SK-N-SH (cell line): ENCODE results near the gene TRIP13. TPM values are rescaled to one million over a fixed set of nuclear protein-coding genes. Genes with fewer than 3 reads are reported as not detected.

Experiments used
- CTCF ChIA-PET: fragments of 300-600, 350-600 bp; formaldehyde crosslinking; extraction: SDS; loops from one replicate; lab custom pipeline; 2021; lab: Yijun Ruan, JAX
- POLR2A ChIA-PET: fragments of 350-600 bp; sonication (Branson Sonifier 250); formaldehyde crosslinking; extraction: SDS; loops from one replicate; lab custom pipeline; 2020; ENCODE audit warnings: antibody characterized with exemption, inconsistent platforms; lab: Yijun Ruan, JAX
- DNase-seq: peaks from one replicate; pipeline ENCODE4 v3.0.0; 2012
- H2AFZ ChIP-seq: fragments of 200-600 bp; sonication (generic); 2 replicates; pipeline ENCODE4 v1.8.1; 2016; ENCODE audit warnings: antibody characterized with exemption, mild to moderate bottlenecking, low read depth
- H3F3A ChIP-seq: fragments of 200-600 bp; sonication (generic); replicated peaks from 2 replicates; pipeline ENCODE3; 2016; ENCODE audit warnings: antibody characterized with exemption, mild to moderate bottlenecking; ENCODE audit not compliant: insufficient read depth
- H3K27ac ChIP-seq, 2 experiments: fragments of 200-500 bp in 1 of 2; fragments of 200-600 bp in 1 of 2; sonication (Bioruptor generic) in 1 of 2; sonication (generic), shearing (Covaris generic) in 1 of 2; 2 replicates each; pipeline versions ENCODE4 v1.5.1 to v1.6.1; 2014 to 2016; ENCODE audit warnings: low read depth in 2 of 2, inconsistent platforms in 1 of 2, low read length in 1 of 2, mild to moderate bottlenecking in 1 of 2, mixed read lengths in 1 of 2
- H3K27me3 ChIP-seq: fragments of 200-600 bp; sonication (generic), shearing (Covaris generic); 2 replicates; pipeline ENCODE4 v1.6.1; 2016; ENCODE audit warnings: mixed run types; ENCODE audit not compliant: insufficient read depth
- H3K36me3 ChIP-seq, 2 experiments: fragments of 200-500 bp in 1 of 2; fragments of 200-600 bp in 1 of 2; sonication (Bioruptor generic) in 1 of 2; sonication (generic) in 1 of 2; replicated peaks in 1 of 2; 2 replicates each; pipeline versions ENCODE3 to v1.5.1; 2014 to 2016; ENCODE audit warnings: low read length in 1 of 2, mild to moderate bottlenecking in 1 of 2; ENCODE audit not compliant: insufficient read depth in 2 of 2, control insufficient read depth in 1 of 2
- H3K4me1 ChIP-seq, 2 experiments: fragments of 200-500 bp in 1 of 2; fragments of 200-600 bp in 1 of 2; sonication (Bioruptor generic) in 1 of 2; sonication (generic), shearing (Covaris generic) in 1 of 2; 2 replicates each; pipeline versions ENCODE4 v1.5.1 to v1.6.1; 2014 to 2016; ENCODE audit warnings: low read depth in 1 of 2, low read length in 1 of 2, mixed run types in 1 of 2; ENCODE audit not compliant: insufficient read depth in 2 of 2, control insufficient read depth in 1 of 2
- H3K4me2 ChIP-seq: fragments of 200-600 bp; sonication (generic), shearing (Covaris generic); 2 replicates; pipeline ENCODE4 v1.6.1; 2017; ENCODE audit warnings: mixed run types
- H3K4me3 ChIP-seq, 2 experiments: fragments of 200-500 bp in 1 of 2; fragments of 200-600 bp in 1 of 2; sonication (Bioruptor generic) in 1 of 2; sonication (generic), shearing (Covaris generic) in 1 of 2; 2 replicates each; pipeline versions ENCODE4 v1.5.1 to v1.8.1; 2014 to 2016; ENCODE audit warnings: low read depth in 2 of 2, inconsistent platforms in 1 of 2, low read length in 1 of 2, mild to moderate bottlenecking in 1 of 2, mixed read lengths in 1 of 2, moderate library complexity in 1 of 2
- H3K79me2 ChIP-seq: fragments of 200-600 bp; sonication (generic); 2 replicates; pipeline ENCODE4 v1.8.1; 2017; ENCODE audit warnings: mild to moderate bottlenecking; ENCODE audit not compliant: insufficient read depth
- H3K9ac ChIP-seq: fragments of 200-600 bp; sonication (generic); 2 replicates; pipeline ENCODE4 v1.6.1; 2017; ENCODE audit warnings: mixed run types
- H3K9me2 ChIP-seq: fragments of 200-600 bp; sonication (generic); 2 replicates; pipeline ENCODE4 v1.6.1; 2017; ENCODE audit warnings: mixed run types
- H3K9me3 ChIP-seq: fragments of 200-600 bp; sonication (generic); 2 replicates; pipeline ENCODE4 v1.6.1; 2017; ENCODE audit warnings: mixed run types, mild to moderate bottlenecking, moderate library complexity
- H4K20me1 ChIP-seq: fragments of 200-600 bp; sonication (generic); 2 replicates; pipeline ENCODE4 v1.6.1; 2017; ENCODE audit warnings: mild to moderate bottlenecking, mixed run types; ENCODE audit not compliant: insufficient read depth
- EP300 ChIP-seq, 2 experiments: IDR thresholded peaks; 2 replicates each; pipeline versions ENCODE4 v1.4.0 to v1.6.1; 2012; ENCODE audit warnings: borderline replicate concordance in 1 of 2, low read depth in 1 of 2, low read length in 1 of 2
- MAX ChIP-seq: IDR thresholded peaks from 2 replicates; pipeline ENCODE4 v1.4.0; 2012; ENCODE audit warnings: low read depth
- REST ChIP-seq: IDR thresholded peaks from 2 replicates; pipeline ENCODE4 v1.6.1; 2012; ENCODE audit warnings: mild to moderate bottlenecking, low read depth, low read length, moderate library complexity
- USF2 ChIP-seq: fragments of 150-350 bp; IDR thresholded peaks from 2 replicates; pipeline ENCODE4 v1.6.1; 2017; ENCODE audit warnings: antibody characterized with exemption, low read length, low read depth, borderline replicate concordance
- ZBTB33 ChIP-seq: IDR thresholded peaks from 2 replicates; pipeline ENCODE4 v1.4.0; 2012; ENCODE audit warnings: low read depth, borderline replicate concordance
- WGBS: methylation state at CpG from one replicate; pipeline ENCODE4 v1.1.6; 2017; ENCODE audit warnings: low lambda C conversion rate; 5-methylcytosine and 5-hydroxymethylcytosine counted together
- polyA plus RNA-seq, 3 experiments: library from polyadenylated mRNA; depleted of rRNA; stranded (reverse); fragments of >200 nt; gene quantifications; 2 replicates each; pipeline ENCODE4 v1.2.3, GENCODE V29; 2012
- TF ChIP-seq, protein P1 (sequence below): fragments of 200-600 bp; sonication (generic); IDR thresholded peaks from 2 replicates; pipeline ENCODE4 v1.6.1; 2017; ENCODE audit warnings: antibody characterized with exemption, mild to moderate bottlenecking, moderate library complexity

The TRIP13 gene
- polyA plus RNA-seq, 1 of the 3 experiments (the other 2 are of a cell fraction) = 24.1 TPM

DNA sequence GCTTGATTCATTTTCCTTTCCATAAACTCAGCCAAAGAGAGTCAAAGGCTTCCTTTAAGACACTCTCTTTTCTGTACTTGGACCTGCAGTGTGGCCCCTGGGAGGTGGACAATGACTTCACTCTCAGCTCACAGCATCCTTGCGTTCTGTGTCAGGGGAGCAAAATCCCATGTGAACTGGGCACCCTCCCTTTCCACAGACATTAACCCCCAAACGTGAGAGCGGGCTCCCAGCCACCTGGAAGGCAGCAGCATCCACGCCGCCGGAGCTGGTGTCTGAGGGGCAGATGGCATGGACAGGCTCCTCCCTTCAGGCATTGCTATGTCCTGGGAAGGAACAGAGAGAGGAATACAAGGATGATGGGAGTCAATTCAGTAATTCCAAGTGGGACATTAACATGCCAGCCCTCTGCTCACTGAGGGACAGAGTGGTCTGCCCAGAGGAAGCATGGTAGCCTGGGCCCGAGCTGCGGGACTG, 39.5 kb downstream of the TRIP13 start:
- Histone ChIP-seq H3F3A (no peaks in the 10 kb centered on the region), H3K4me3 (no peak overlapping the region), H3K4me1 (no peaks in the 10 kb centered on the region), H3K27ac (no peak overlapping the region), H3K9ac (no peak overlapping the region), H3K9me2 (no peaks in the 10 kb centered on the region), H3K9me3 (no peaks in the 10 kb centered on the region), H3K36me3 (no peaks in the 10 kb centered on the region), H3K79me2 (no peaks in the 10 kb centered on the region), H3K4me2 (no peak overlapping the region), H4K20me1 (no peaks in the 10 kb centered on the region), H2AFZ (no peak overlapping the region), H3K27me3 (peaks cover 7% of the 10 kb centered on the region; the same call in 1 of the 2 replicates)
- WGBS = 50% methylated on average over 8 of the region's 8 CpGs
- TF ChIP-seq EP300 (IDR thresholded peaks at IDR 0.05; ENCODE audit: borderline replicate concordance in 1 of 2, low read depth in 1 of 2, low read length in 1 of 2) (no peak), USF2 (no peak), REST (no peak), MAX (no peak), ZBTB33 (no peak)
- TF ChIP-seq, protein P1, sequence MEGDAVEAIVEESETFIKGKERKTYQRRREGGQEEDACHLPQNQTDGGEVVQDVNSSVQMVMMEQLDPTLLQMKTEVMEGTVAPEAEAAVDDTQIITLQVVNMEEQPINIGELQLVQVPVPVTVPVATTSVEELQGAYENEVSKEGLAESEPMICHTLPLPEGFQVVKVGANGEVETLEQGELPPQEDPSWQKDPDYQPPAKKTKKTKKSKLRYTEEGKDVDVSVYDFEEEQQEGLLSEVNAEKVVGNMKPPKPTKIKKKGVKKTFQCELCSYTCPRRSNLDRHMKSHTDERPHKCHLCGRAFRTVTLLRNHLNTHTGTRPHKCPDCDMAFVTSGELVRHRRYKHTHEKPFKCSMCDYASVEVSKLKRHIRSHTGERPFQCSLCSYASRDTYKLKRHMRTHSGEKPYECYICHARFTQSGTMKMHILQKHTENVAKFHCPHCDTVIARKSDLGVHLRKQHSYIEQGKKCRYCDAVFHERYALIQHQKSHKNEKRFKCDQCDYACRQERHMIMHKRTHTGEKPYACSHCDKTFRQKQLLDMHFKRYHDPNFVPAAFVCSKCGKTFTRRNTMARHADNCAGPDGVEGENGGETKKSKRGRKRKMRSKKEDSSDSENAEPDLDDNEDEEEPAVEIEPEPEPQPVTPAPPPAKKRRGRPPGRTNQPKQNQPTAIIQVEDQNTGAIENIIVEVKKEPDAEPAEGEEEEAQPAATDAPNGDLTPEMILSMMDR = no peak
- DNase-seq = no peak
- ChIA-PET CTCF (interaction anchor here (1.0 to 6.0 kb wide), 10 partner anchors 9 to 242 kb away, joined by 3 to 54 read pairs (median 3); no protein-coding TSS in a partner anchor), POLR2A (no interaction called here)
